Tongue (tissue), 2 donors: ENCODE data around the gene SLC12A2. TPM values are rescaled to one million over a fixed set of nuclear protein-coding genes. Genes with fewer than 3 reads are reported as not detected.
A peak's percentile ranks its signal among the peaks of the same experiment; 100 is the strongest.

ENCODE experiments used
- DNase-seq: peaks from one replicate; pipeline ENCODE4 v3.0.0-alpha.2; 2015
- total RNA-seq: library from RNA; depleted of rRNA; stranded (reverse); fragments of >200 nt; gene quantifications from one replicate; pipeline ENCODE4 v1.2.3, GENCODE V29; 2014

Gene SLC12A2
- 108 TPM for total RNA-seq

DNA sequence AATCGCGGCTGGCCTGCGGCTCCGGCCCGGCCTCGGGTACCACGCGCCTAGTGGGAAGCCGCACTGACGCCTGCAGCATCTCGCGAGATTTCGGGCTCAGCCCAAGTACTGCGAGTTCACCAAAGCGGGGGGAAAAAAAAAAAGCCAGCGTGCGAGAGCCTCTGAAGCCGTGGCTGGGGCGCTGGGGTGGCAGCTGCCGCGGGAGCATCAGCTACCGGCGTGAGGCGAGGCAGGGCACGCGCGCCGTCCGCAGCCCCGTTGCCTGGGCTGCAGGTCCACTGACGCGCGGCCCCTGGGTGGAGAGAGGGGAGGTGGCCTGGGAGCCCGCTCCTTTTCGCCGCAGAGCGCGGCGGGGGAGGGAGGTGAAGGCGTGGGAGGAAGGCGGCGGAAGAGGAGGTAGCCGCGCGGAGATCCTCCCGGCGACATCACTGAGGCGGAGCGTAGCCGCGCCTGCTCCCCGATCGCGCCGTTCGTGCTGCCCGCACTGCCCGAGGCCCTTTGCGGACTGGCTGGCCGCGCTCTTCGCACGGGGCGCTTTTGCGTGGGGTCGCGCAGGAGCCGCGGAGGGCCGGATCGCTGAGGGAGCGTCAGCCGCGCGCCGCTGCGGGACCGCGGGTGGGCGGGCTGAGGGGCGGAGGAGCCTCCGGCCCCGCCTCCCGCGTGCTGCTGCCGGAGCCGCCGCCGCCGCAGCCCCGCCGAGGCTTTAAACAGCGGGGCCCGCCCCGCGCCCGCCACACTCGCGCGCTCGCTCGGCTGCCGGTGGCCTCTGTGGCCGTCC is at the start of gene SLC12A2:
TSS of gene SLC12A2 (plus strand) at position 734 of the 778 bp plus-strand sequence. CDS start 189 bp downstream, outside the sequence.
- peak; percentile 99 for DNase-seq

DNA sequence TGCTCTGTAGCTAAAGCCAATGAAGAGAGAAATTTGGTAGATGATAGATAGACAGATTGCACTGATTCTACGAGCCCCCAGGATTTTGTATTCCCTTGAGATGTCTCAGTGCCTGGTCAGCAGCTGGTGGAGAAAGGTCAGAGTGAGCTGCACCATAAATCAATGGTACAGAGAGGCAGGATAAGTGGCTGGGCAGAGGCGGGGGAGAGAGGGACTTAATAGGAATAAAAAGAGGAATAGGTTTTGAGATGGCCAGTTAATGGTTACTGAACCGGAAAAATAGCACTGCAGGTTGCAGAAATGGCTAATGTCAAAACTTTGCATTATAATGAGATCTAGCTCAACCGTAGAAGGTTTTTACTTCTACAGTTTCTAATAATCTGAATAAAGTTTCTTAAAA is 47.9 kb upstream of the SLC12A2 start:
- DNase-seq, result no peak

DNA sequence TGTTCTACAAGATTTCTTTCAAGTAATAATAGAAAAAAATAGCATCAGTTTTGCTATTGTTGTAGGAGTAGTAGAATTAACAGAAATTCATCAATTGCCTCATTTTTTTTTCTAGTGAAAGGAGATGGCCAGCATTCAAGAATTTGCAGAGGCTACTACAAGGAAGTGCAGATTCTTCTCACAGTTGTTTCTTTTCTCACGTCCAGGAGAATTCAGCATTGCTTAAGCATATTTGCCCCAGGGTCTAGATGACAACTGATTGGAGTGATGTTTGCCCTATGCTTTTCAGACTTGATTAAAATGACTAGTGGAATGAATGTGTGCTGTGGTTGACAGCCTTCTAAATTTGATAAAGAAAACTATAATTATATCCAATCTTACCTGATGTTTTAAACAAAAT is 46.6 kb upstream of the SLC12A2 start:
- DNase-seq, result no peak

DNA sequence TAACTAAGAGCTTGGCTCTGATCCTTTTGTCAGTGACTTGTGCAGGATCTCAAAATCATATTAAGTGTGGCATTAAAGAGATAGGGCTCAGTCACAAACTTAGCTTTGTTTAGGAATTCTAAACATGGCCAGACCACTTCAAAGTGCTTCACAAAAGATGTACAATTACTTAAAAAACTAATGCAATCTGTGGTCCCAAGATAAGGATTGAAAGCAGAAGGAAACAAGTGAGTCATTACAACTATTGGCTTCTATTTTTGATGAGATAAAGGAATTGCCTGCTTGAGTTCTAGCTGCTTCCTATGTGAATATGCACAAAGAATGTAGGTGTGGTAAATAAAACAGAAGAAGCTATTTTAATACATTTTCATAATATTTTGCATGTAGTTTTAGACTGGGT is 44.9 kb upstream of the SLC12A2 start:
- DNase-seq, result no peak

- no peak for DNase-seq
Observed at GRCh38 chr5:128040927-128041326, 42.6 kb upstream of the SLC12A2 start.

GRCh38 chr5:128052780-128053179 is 30.8 kb upstream of the SLC12A2 start:
- DNase-seq, result no peak

DNA sequence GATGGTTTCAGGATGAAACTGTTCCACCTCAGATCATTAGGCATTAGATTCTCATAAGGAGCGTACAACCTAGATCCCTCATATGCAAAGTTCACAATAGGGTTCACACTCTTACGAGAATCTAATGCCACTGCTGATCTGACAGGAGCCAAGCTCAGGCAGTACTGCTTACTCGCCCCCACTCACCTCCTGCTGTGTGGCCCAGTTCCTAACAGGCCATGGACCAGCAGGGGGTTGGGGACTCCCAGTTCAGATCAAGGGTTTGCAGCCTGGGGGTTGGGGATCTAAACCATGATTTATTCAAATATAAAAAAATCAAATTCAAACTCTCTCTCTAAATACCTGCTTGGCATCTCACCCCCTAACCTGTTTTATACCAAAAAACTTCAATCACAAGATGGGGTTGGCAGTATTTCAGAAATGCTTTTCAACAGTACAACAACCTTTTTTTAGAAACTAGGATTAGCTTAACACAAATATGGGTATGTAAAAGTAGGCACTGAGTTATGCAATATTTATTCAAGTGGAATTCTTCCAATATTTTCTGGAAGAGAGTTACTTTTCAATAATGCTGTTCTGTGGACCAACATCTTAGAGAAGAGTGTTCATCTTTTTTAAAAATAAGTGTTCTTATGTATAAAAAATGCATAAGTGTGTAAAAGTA is 30.1 kb upstream of the SLC12A2 start:
- peak; percentile 5 for DNase-seq

- no peak for DNase-seq
Observed at GRCh38 chr5:128060644-128061385, 22.8 kb upstream of the SLC12A2 start.

DNA sequence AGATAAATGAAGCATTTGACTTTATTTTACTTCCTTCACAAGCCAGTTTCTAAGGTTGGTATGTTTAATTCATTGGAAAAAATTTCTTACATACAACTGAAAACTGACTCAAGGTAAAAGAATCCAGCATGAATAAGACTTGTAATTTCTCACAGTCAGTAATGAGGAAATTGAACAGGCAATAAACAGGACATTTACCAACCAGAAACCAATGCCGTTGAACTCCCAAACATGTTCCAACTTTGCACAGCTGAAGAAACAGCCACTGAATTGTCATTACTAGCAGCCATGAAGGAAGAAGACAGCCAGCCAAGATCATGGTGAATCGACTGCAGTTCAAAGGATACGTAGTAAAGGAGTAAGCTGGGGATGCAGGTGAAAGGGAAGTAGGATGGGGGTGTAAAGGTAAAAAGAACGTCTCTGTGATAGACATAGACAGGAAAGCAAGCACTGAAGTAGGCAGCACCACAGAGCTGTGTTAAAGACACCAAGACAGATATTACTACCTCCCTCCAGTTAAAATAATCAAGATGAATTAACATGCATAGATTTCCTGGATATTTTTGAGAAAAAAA is 21.3 kb upstream of the SLC12A2 start:
- DNase-seq, result no peak

GRCh38 chr5:128074171-128074570 is 9.4 kb upstream of the SLC12A2 start:
- no peak for DNase-seq

DNA sequence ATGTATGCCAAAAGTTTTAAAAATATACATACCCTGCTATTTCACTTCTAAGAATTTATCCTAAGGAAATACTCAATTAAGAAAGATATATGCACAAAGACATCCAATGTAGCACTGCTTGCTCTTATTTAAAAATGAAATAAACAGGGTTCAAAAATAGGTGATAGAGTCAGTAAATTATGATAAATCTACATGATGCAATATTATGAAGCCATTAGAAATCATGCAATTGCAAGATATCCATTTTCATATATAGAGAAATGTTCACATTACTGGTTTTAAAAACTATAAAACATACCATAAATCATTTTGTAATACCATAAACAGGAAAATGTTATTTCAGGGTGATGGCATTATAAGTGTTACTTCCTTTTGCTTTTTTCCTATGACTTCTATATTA is 8.6 kb upstream of the SLC12A2 start:
- no peak for DNase-seq

GRCh38 chr5:128077526-128077925 is 6.0 kb upstream of the SLC12A2 start:
- no peak for DNase-seq

- DNase-seq, result peak; percentile 33
Observed at GRCh38 chr5:128081111-128081851, 2.3 kb upstream of the SLC12A2 start.

DNA sequence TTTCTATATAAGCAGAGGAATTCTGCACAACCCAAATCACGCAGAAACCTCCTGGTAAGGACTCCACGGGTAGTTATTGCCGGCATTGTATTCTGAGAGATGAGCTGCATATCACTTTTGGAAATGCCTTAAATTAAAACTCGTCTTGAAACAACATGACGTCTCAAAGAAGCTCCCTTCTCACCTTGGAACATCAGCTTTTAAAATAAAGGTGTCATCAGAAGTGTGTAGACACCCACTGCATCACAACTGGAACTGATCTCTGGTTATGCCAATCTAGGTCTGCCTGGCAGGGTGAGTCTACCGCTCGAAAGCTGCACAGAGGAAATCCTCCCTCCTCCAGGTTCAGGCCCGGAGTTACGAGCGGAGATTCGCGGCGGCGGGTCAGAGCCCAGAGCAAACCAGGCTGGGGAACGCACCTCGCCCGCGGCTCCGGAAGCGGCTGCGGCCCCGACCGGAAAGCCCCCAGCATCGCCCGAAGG is 974 bp upstream of the SLC12A2 start:
- DNase-seq, result no peak

DNA sequence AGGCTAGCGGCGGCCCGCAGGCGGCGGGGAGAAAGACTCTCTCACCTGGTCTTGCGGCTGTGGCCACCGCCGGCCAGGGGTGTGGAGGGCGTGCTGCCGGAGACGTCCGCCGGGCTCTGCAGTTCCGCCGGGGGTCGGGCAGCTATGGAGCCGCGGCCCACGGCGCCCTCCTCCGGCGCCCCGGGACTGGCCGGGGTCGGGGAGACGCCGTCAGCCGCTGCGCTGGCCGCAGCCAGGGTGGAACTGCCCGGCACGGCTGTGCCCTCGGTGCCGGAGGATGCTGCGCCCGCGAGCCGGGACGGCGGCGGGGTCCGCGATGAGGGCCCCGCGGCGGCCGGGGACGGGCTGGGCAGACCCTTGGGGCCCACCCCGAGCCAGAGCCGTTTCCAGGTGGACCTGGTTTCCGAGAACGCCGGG is 253 bp downstream of the SLC12A2 start:
- DNase-seq, result no peak

DNA sequence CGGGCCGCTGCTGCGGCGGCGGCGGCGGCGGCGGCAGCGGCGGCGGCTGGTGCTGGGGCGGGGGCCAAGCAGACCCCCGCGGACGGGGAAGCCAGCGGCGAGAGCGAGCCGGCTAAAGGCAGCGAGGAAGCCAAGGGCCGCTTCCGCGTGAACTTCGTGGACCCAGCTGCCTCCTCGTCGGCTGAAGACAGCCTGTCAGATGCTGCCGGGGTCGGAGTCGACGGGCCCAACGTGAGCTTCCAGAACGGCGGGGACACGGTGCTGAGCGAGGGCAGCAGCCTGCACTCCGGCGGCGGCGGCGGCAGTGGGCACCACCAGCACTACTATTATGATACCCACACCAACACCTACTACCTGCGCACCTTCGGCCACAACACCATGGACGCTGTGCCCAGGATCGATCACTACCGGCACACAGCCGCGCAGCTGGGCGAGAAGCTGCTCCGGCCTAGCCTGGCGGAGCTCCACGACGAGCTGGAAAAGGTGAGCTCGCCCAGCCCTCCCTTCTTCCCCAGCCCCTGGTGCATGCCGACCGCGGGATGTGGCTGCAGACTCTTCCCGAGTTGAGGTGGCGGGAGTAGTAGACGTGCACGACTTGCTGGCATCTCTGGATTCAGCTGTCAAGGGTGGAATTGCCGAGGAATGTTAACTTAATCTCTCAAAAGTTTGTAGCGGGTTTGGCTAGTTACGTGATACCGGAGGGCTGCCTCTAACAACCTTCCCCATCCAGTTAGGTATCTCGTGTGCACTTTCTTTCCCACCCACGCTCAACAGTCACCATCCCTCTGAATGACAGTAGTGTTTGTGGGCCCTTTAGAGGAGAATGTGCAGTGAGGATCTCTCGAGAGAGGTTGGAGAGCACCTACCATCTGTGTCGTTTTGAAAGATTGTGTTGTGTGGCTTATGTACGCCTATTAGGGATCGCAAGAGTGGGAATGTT is 932 bp downstream of the SLC12A2 start:
- peak; percentile 59 for DNase-seq

GRCh38 chr5:128085413-128085812 is 1.8 kb downstream of the SLC12A2 start:
- DNase-seq, result no peak

DNA sequence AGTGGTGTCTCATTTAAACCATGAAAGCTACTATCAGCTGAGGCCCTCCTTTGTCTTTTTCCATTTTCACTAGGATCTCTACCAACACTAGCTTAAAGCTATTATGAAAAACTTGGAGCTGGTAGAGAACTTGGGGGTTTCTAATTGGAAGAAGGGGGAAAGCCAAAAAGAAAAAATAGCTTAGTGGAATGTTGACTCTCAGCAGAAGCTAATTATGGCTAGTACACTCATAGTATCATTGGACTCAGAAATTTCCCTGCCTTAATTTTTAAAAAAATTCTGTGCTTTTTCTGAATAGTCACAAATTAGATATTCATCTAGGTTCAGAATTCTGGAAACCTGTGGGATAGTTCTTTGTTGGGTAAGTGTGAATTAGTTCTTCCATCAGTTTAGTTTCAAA is 8.0 kb downstream of the SLC12A2 start:
- no peak for DNase-seq

GRCh38 chr5:128092144-128092543 is 8.6 kb downstream of the SLC12A2 start:
- no peak for DNase-seq

- no peak for DNase-seq
Observed at GRCh38 chr5:128093368-128093767, 9.8 kb downstream of the SLC12A2 start.

GRCh38 chr5:128097224-128097623 is 13.7 kb downstream of the SLC12A2 start:
- DNase-seq, result no peak
